Esophagus muscularis mucosa (tissue), 4 donors: Measurements from ENCODE around the gene NAA60. TPM values are rescaled to one million over a fixed set of nuclear protein-coding genes. Genes with fewer than 3 reads are reported as not detected.

ENCODE experiments used
- DNase-seq: peaks from one replicate; pipeline ENCODE4 v3.0.0-alpha.2; 2017; ENCODE audit errors: extremely low spot score
- H3K27ac ChIP-seq, 4 donors: fragments of 200-600 bp; sonication (generic); replicated peaks in 1 of 4; 1 replicate in 3 of 4; 2 replicates in 1 of 4; pipeline ENCODE4 v1.5.1; 2016 to 2019; ENCODE audit warnings: mild to moderate bottlenecking in 1 of 4
- H3K27me3 ChIP-seq, 4 donors: fragments of 200-600 bp; sonication (generic); one replicate each; pipeline versions ENCODE4 v1.5.1 to v1.6.0; 2016 to 2019
- H3K36me3 ChIP-seq, 4 donors: fragments of 200-600 bp; sonication (generic); one replicate each; pipeline ENCODE4 v1.5.1; 2016 to 2019
- H3K4me1 ChIP-seq, 4 donors: fragments of 200-600 bp; sonication (generic); one replicate each; pipeline ENCODE4 v1.5.1; 2016 to 2019
- H3K4me3 ChIP-seq, 4 donors: fragments of 200-600 bp; sonication (generic); 1 replicate in 2 of 4; 2 replicates in 2 of 4; pipeline ENCODE4 v1.5.1; 2016 to 2019; ENCODE audit warnings: mild to moderate bottlenecking in 4 of 4, moderate library complexity in 1 of 4
- H3K9me3 ChIP-seq, 4 donors: fragments of 200-600 bp; sonication (generic); 1 replicate in 3 of 4; 2 replicates in 1 of 4; pipeline ENCODE4 v1.5.1; 2016 to 2019
- CTCF ChIP-seq, 3 experiments: fragments of 200-600 bp in 2 of 3; fragments of 450-650 bp in 1 of 3; sonication (generic) in 2 of 3; IDR thresholded peaks; one replicate each; pipeline ENCODE4 v1.5.1; 2017 to 2019; ENCODE audit warnings: antibody characterized with exemption in 3 of 3, mild to moderate bottlenecking in 2 of 3, moderate library complexity in 1 of 3
- EP300 ChIP-seq: sonication (generic); formaldehyde crosslinking; IDR thresholded peaks from one replicate; pipeline ENCODE4 v1.6.1; 2017; ENCODE audit warnings: antibody characterized with exemption
- POLR2A ChIP-seq: fragments of 450-650 bp; IDR thresholded peaks from one replicate; pipeline ENCODE4 v1.6.1; 2017; ENCODE audit warnings: antibody characterized with exemption, moderate library complexity, mild to moderate bottlenecking, low read depth
- POLR2AphosphoS5 ChIP-seq, 2 donors: sonication (generic); formaldehyde crosslinking; IDR thresholded peaks; one replicate each; pipeline ENCODE4 v1.6.1; 2017; ENCODE audit warnings: antibody characterized with exemption in 2 of 2
- WGBS: methylation state at CpG from one replicate; pipeline ENCODE4 v1.1.5; 2018; 5-methylcytosine and 5-hydroxymethylcytosine counted together
- intact Hi-C: fragments of 100-400 bp; cut with DNase I; formaldehyde crosslinking; loops from one replicate; pipeline ENCODE4 v1.15.1; 2023
- total RNA-seq, 4 donors: library from RNA; depleted of rRNA; stranded (reverse); fragments of >200 nt; gene quantifications; one replicate each; pipeline versions ENCODE4 v1.1.0 to v1.2.1, GENCODE V29; 2016

NAA60 gene
- total RNA-seq, 4 donors from 2014 or later: 28.0 to 59.8 (median 47.8) TPM

GRCh38 chr16:3509470-3509928, 66.0 kb downstream of the NAA60 start:
- no peaks in the 10 kb centered on the region for H3K9me3 ChIP-seq
- H3K27me3 ChIP-seq: no peaks in the 10 kb centered on the region
- TF ChIP-seq CTCF (IDR thresholded peaks at IDR 0.05): no peak
- TF ChIP-seq POLR2A: no peak
- TF ChIP-seq EP300: no peak
- TF ChIP-seq POLR2AphosphoS5 (IDR thresholded peaks at IDR 0.05): no peak
- H3K4me1 ChIP-seq: no peaks in the 10 kb centered on the region
- no peak for DNase-seq
- WGBS: 88% methylated on average over 13 of the region's 13 CpGs
- H3K27ac ChIP-seq: no peak overlapping the region
- peaks cover 56 to 100% (median 95%) of the 10 kb centered on the region in 4 donors for H3K36me3 ChIP-seq
- H3K4me3 ChIP-seq: no peak overlapping the region
- intact Hi-C loops: no loop called here

GRCh38 chr16:3510416-3510815, 66.9 kb downstream of the NAA60 start:
- TF ChIP-seq EP300 (no peak), POLR2AphosphoS5 (IDR thresholded peaks at IDR 0.05) (no peak), CTCF (IDR thresholded peaks at IDR 0.05) (no peak), POLR2A (no peak)
- no peaks in the 10 kb centered on the region for H3K27me3 ChIP-seq
- no peak overlapping the region for H3K4me3 ChIP-seq
- H3K36me3 ChIP-seq: peaks cover 59 to 100% (median 94%) of the 10 kb centered on the region in 4 donors
- no peaks in the 10 kb centered on the region for H3K4me1 ChIP-seq
- intact Hi-C loops: no loop called here
- H3K27ac ChIP-seq: no peak overlapping the region
- no peak for DNase-seq
- no peaks in the 10 kb centered on the region for H3K9me3 ChIP-seq
- WGBS: 96% methylated on average over 10 of the region's 10 CpGs

GRCh38 chr16:3511286-3512180, 68.1 kb downstream of the NAA60 start:
- no peaks in the 10 kb centered on the region for H3K27me3 ChIP-seq
- H3K9me3 ChIP-seq: no peaks in the 10 kb centered on the region
- no peak overlapping the region for H3K4me3 ChIP-seq
- TF ChIP-seq POLR2A: no peak
- no peak for TF ChIP-seq CTCF (IDR thresholded peaks at IDR 0.05)
- TF ChIP-seq EP300: no peak
- H3K36me3 ChIP-seq: peaks cover 59 to 100% (median 97%) of the 10 kb centered on the region in 4 donors
- no peak overlapping the region for H3K27ac ChIP-seq
- no peak for DNase-seq
- 94% methylated on average over 23 of the region's 23 CpGs for WGBS
- no peaks in the 10 kb centered on the region for H3K4me1 ChIP-seq
- intact Hi-C loops: no loop called here

- intact Hi-C loops: no loop called here
- H3K27me3 ChIP-seq: no peaks in the 10 kb centered on the region
- H3K36me3 ChIP-seq: peaks cover 42 to 100% (median 96%) of the 10 kb centered on the region in 4 donors
- no peak overlapping the region for H3K27ac ChIP-seq
- TF ChIP-seq CTCF (IDR thresholded peaks at IDR 0.05): no peak
- no peak for TF ChIP-seq POLR2A
- no peak for TF ChIP-seq EP300
- no peak for TF ChIP-seq POLR2AphosphoS5 (IDR thresholded peaks at IDR 0.05)
- H3K4me3 ChIP-seq: no peak overlapping the region
- WGBS: 82% methylated on average over 7 of the region's 7 CpGs
- H3K4me1 ChIP-seq: no peaks in the 10 kb centered on the region
- DNase-seq: no peak
- H3K9me3 ChIP-seq: no peaks in the 10 kb centered on the region
These were observed 70.6 kb downstream of the NAA60 start for GRCh38 chr16:3513892-3514583.
